IMR-90 (cell line): ENCODE results near the gene CST7.

Source experiments
- BHLHE40 ChIP-seq: fragments of 150-350 bp; IDR thresholded peaks from 2 replicates; pipeline ENCODE4 v1.6.1; 2016; ENCODE audit warnings: mild to moderate bottlenecking, low read depth, low read length
- CEBPB ChIP-seq: IDR thresholded peaks from 2 replicates; pipeline ENCODE4 v1.6.1; 2012; ENCODE audit warnings: low read depth, low read length, improper control_type of control experiment
- FOS ChIP-seq: fragments of 150-350 bp; IDR thresholded peaks from 2 replicates; pipeline ENCODE4 v1.6.1; 2016; ENCODE audit warnings: low read depth, low read length
- NFE2L2 ChIP-seq: fragments of 150-350 bp; IDR thresholded peaks from 2 replicates; pipeline ENCODE4 v1.6.1; 2016; ENCODE audit warnings: low read depth, mild to moderate bottlenecking, low read length
- POLR2A ChIP-seq: IDR thresholded peaks from 2 replicates; pipeline ENCODE4 v1.6.1; 2012; ENCODE audit warnings: mild to moderate bottlenecking, low read depth, low read length
- RAD21 ChIP-seq: IDR thresholded peaks from 2 replicates; pipeline ENCODE4 v1.6.1; 2012; ENCODE audit warnings: low read length, improper control_type of control experiment
- RCOR1 ChIP-seq: IDR thresholded peaks from 2 replicates; pipeline ENCODE4 v1.6.1; 2012; ENCODE audit warnings: mild to moderate bottlenecking, low read length, improper control_type of control experiment; ENCODE audit not compliant: insufficient replicate concordance
- RFX5 ChIP-seq: IDR thresholded peaks from 2 replicates; pipeline ENCODE4 v1.8.0; 2012; ENCODE audit warnings: low read depth, mild to moderate bottlenecking, low read length, moderate library complexity
- SMC3 ChIP-seq: fragments of 150-350 bp; IDR thresholded peaks from 2 replicates; pipeline ENCODE4 v1.6.1; 2016; ENCODE audit warnings: low read depth, mild to moderate bottlenecking, antibody characterized with exemption, low read length, moderate library complexity
- USF2 ChIP-seq: fragments of 150-350 bp; IDR thresholded peaks from 2 replicates; pipeline ENCODE4 v1.6.1; 2017; ENCODE audit warnings: mild to moderate bottlenecking, antibody characterized with exemption, low read length, low read depth
- TF ChIP-seq, protein P1 (sequence below): conservative IDR thresholded peaks from 2 replicates; pipeline ENCODE4 v1.5.1; 2012; ENCODE audit warnings: mild to moderate bottlenecking, low read depth, low read length, improper control_type of control experiment
- TF ChIP-seq, protein P2 (sequence below): fragments of 150-350 bp; IDR thresholded peaks from 2 replicates; pipeline ENCODE4 v1.6.1; 2016; ENCODE audit warnings: low read depth, mild to moderate bottlenecking, low read length, moderate library complexity, borderline replicate concordance

- TF ChIP-seq, protein P1, sequence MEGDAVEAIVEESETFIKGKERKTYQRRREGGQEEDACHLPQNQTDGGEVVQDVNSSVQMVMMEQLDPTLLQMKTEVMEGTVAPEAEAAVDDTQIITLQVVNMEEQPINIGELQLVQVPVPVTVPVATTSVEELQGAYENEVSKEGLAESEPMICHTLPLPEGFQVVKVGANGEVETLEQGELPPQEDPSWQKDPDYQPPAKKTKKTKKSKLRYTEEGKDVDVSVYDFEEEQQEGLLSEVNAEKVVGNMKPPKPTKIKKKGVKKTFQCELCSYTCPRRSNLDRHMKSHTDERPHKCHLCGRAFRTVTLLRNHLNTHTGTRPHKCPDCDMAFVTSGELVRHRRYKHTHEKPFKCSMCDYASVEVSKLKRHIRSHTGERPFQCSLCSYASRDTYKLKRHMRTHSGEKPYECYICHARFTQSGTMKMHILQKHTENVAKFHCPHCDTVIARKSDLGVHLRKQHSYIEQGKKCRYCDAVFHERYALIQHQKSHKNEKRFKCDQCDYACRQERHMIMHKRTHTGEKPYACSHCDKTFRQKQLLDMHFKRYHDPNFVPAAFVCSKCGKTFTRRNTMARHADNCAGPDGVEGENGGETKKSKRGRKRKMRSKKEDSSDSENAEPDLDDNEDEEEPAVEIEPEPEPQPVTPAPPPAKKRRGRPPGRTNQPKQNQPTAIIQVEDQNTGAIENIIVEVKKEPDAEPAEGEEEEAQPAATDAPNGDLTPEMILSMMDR = no peak
- TF ChIP-seq CEBPB (no peak), RAD21 (no peak), SMC3 (no peak), RCOR1 (no peak), POLR2A (no peak), RFX5 (no peak), USF2 (no peak), NFE2L2 (no peak), BHLHE40 (no peak), FOS (no peak)
- TF ChIP-seq, protein P2, sequence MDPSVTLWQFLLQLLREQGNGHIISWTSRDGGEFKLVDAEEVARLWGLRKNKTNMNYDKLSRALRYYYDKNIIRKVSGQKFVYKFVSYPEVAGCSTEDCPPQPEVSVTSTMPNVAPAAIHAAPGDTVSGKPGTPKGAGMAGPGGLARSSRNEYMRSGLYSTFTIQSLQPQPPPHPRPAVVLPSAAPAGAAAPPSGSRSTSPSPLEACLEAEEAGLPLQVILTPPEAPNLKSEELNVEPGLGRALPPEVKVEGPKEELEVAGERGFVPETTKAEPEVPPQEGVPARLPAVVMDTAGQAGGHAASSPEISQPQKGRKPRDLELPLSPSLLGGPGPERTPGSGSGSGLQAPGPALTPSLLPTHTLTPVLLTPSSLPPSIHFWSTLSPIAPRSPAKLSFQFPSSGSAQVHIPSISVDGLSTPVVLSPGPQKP = no peak
Measured at GRCh38 chr20:24964506-24964840, 15.4 kb downstream of the CST7 start.
